GM12891 (cell line): ENCODE results near the gene KRT4.

Source experiments
- POLR2A ChIP-seq: IDR thresholded peaks from 2 replicates; pipeline ENCODE4 v1.6.1; 2011; ENCODE audit warnings: low read depth, low read length, control low read depth
- POLR2AphosphoS5 ChIP-seq: IDR thresholded peaks from 2 replicates; pipeline ENCODE4 v1.6.1; 2011; ENCODE audit warnings: low read depth, low read length, control low read depth
- POU2F2 ChIP-seq: IDR thresholded peaks from 2 replicates; pipeline ENCODE4 v1.6.1; 2011; ENCODE audit warnings: low read depth, mild to moderate bottlenecking, control low read depth, low read length, moderate library complexity
- TAF1 ChIP-seq: IDR thresholded peaks from 2 replicates; pipeline ENCODE4 v1.6.1; 2011; ENCODE audit warnings: low read depth, low read length, control low read depth

GRCh38 chr12:52789637-52790426 is 24.1 kb downstream of the KRT4 start:
- TF ChIP-seq POU2F2, result no peak
- no peak for TF ChIP-seq POLR2A
- no peak for TF ChIP-seq POLR2AphosphoS5
- TF ChIP-seq TAF1, result no peak
